Measurements from ENCODE around the gene ABHD16A.

The ABHD16A gene

DNA sequence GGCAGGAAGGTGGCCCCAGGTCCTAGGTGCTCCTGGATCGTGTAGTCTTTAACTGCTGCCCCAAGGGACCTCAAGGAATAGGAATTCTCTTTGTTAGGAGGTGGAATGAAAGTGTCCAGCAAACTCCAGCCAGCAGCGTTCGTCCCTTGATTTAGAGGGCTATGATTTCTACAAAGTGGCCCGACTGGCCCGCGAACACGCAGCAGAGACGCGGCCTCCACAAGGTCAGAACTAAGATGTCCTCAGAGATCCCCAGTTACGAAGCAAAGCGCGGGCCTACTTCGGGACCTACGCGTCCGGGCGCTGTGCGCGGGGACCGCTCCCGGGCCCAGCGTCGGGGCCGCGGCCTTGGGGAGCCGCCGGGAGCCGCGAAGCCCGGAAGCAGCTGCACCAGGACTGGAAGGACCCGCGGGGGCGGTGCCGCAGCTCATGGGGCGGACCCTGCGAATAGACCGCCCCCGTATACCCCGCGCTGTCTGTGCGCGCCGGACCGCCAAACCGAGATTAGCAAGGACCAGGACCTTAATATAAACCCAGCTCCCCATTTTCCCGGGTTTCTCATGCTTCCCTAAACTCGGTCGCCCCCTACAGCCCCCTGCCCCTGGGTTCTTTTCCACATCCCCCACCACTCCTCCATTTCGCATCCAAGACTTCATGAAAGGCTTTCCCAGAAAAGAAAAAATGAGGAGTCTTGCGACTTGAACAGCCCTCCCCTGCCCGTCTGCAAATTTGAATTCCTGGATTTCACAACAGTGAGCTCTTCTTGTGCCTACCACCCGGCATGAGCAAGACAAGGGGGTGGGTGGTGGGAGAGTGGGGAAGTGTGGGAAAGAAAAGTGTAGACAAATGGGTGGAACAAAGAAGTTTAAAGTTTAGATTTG lies 42.5 kb downstream of the ABHD16A start, which contains the start of gene C6orf47:
TSS of gene C6orf47 (minus strand) at position 398 of the 881 bp plus-strand sequence. CDS start 831 bp downstream, outside the sequence.
- DNase-seq = peak; percentile 59

DNA sequence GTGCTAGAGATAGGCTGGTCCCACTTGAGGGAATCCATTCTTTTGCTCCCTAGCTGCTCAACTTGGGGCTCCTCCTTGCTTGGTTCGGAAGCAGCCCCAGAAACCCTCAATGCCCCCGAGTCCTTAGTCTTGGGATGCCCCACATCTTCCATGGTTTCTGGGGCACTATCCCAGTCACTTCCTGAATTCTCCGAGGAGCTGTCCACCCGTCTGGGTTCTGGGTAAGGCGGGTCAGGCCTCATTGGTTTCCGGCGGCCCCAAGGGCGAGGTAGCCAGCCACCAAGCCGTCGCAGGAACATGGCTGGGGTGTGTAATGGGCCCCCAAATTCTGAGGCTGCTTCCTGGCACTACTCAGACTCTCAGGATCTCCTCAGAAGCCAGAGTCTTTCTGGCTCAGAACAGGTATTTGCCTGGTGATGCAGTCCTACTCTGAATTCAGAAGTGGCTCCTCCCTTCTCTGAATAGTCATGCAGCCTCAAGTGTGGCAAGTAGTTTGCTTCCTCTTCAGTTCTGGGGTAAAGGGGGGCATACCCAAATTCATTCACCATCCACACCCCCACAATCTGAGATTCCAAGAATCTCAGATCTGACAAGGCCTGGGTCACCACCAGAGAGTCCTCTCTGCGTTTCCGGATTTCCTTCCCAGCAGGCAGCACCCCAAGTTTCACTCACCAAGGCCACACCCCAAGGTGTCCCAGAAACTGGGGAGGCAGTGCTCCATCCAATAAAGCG lies 43.3 kb downstream of the ABHD16A start:
- DNase-seq = no peak

DNA sequence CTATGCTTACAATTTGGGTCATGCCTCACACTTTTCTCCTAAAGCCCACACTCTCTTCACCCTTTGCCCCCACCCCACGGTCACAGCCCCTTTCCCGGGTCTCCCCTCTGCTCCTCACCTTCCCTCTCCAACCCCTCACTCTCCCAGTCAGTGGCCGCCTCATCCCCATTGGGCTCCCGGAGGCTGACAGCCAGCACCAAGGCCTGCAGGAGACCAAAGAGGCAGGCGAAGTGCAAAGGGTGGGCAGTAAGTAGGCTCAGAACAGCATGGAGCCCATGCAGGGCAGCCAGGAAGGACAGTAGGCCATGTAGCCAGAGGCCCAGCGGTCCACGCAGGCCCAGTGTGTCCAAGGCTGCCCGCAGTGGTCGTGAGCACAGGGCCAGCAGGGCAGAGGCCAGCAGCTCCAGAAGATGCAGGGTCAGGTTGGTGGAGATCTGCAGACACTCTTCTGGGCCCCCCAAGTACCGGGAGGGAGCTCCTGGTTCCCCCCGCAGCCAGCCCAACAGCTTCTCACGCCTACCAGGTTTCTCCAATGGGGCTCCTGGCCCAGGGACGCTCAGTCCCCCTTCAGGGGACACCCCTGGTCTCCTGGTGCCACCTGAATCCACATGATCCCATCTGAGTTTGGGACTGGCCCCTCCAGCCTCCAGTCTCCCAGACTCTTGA lies 44.0 kb downstream of the ABHD16A start:
- no peak for DNase-seq

DNA sequence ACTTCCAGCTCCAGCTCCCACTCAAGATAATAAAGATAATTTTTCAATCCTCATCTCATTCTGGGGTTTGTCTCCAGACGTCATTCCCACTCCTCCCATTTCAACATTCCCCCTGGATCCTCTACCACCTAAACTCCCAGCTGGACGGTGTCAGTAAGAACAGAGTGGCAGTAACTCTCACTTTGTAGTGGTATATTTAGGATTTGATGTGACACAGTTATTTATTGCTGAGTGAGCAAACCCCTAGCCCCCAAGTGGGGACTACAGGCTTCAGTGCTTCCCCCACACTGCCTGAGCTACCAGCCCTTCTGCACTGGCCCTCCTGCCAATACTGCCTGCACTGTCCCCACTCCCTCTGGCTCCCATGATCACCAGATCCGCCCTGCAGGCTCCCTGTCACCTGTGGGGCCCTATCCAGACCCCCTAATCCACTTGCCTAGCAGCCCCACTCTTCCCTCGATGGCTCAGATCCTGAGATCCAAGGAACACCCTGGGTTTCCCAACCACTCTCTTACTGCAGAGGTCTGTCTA lies 44.9 kb downstream of the ABHD16A start:
- DNase-seq = no peak

DNA sequence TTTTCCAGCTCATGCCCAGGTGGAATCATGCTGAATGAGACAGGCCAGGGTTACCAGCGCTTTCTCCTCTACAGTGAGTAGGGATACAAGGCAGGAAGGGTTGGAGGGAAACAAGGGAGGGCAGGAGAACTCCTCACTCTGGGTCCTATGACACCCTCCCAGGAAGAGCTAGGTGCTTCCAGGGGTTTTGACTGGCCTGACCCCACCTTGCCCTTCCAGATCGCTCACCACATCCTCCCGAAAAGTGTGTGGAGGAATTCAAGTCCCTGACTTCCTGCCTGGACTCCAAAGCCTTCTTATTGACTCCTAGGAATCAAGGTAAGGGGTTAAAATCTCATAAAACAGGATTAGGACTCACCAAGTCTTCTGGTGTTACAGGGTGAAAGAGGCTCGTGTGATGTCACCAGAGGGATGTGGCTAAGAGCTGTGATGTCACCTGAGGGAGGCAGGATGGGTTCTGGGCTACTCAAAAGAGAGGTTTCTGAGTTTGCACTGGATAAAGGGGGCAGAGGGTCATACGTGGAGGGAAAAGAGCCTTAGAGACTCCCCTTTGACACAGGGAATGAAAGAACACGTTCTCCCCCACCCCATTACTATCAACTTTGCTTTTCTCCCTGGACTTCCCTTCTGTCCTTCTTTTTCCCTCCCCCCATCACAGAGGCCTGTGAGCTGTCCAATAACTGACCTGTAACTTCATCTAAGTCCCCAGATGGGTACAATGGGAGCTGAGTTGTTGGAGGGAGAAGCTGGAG lies 45.5 kb downstream of the ABHD16A start:
- DNase-seq = no peak

DNA sequence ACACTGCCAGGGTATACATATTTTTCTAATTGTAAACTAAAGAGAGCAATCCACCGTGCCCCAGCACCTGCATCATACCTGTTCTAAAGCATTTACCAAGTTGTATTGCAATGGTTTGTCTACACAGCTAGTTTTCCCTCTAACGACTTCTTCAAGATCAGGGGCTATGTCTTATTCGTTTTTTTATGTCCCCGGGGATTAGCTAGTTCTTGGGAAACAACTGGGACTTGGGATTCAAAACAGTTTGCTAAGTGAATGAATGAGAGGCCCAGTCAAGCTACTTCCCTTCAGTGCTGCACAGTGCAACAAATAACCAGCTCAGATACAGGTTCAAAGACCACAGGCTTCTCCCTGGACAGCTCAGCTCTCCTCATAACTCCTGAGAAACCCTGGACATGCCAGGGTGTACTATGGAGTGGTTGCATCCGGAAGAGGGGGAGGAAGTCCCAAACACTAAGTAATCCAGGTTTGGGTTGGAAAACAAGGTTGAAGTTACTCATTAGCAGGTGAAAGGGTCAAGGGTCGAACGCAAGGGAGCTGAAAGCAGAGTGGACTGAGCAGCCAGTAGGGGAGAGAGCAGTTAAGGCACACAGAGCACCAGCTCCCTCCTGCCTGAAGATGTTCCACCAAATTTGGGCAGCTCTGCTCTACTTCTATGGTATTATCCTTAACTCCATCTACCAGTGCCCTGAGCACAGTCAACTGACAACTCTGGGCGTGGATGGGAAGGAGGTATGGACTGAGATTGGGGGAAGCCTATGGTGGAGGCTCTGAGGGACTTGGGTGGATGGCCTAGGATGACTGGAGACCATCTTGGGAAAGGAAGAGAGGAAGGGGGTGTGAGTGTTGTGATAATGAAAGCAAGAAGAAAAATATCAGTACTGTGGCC lies 47.5 kb downstream of the ABHD16A start, which contains the start of gene APOM:
TSS of gene APOM (plus strand) at position 546 of the 889 bp plus-strand sequence. CDS start at position 619, 73 bp downstream.
- no peak for DNase-seq

DNA sequence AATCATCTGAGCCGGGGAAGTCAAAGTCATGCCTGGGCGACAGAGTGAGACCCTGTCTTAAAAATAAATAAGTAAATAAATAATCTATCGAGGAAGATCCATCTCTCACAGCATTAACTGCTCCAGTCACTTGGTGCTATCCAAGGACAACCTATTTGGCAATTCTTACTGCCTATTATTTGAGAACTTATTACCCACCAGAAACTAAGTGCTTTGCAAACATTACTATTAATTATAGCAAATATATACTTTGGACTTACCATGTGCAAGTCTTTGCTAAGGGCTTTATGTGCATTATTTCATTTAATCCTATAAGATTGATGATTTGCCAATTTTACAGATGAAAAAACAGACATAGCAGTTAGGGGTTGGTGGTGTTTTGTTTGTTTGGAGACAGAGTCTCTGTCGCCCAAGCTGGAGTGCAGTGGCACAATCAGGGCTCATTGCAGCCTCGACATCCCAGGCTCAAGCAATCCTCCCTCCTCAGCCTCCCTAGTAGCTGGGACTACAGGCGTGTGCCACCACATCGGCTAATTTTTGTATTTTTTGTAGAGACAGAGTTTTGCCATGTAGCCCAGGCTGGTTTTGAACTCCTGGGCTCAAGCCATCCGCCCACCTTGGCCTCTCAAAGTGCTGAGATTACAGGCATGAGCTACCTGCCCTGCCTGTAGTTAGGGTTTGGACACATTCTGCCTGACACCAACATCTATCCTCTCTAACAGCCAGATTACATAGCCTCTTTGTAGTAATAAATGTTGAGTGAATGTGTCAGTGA lies 48.4 kb downstream of the ABHD16A start:
- no peak for DNase-seq

DNA sequence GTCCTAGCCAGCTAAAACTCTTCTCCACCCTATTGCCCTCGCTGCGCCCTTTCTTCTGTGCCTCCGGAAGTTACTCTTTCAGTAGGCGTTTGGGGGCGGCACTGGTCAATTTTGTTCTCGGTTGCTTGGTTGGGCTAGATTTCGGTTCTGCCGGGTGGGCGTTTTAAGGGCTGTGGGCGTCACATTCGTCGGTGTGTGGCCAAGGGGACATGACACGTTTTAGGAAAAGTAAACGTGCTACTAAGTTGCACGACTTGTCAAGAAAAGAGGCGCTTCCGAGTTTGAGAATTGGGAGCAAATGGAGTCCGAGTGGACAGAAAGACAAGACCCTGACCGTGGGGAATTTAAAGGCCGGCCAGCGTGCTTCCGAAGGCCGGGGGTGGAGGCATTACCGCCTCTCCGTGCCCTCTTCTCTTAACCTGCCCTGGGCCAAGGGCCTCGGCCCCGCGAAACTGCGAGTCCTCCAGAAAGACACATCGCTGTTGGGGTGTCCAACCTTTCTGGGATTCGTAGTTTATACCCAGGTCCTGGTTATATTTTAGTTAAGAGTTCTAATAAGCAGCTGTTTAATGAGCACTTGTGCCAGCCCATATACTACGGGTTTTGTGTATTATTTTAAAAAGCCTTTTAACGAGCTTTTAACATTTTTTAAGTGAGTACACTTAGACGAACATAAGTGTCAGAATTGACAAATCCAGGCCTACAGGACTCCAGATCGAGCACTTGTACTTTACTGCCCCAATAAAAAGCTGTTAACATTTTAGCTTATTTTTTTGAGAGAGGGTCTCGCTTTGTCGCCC lies 50.0 kb downstream of the ABHD16A start:
- DNase-seq = peak; percentile 92

DNA sequence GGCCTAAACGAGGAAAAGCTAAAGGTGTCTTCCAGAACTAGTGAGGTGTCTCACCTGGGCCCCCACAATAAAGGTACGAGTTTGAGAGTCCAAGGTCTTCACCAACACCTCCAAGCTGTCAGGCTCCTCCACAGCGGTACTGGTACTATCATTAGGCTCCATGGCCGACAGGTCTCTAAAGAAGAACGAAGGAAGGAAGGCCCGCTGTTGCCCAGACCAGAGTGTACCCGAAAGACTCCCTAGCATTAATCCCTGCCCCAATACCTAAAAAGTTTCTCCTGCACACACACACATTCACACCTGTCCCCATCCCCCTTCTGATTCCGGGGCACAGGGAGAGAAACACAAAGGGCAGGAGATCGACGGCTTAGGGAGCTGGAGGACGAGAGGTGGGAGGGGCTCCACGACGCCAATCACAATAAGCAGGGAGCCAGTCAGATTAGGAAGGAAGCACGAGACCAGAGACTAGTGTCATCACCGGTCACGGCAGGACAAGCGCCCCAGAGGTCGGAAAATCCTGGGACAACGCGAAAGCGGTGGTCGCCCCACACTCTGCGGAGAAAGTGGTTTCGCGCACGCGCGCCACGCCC lies 51.4 kb downstream of the ABHD16A start:
- DNase-seq = no peak

DNA sequence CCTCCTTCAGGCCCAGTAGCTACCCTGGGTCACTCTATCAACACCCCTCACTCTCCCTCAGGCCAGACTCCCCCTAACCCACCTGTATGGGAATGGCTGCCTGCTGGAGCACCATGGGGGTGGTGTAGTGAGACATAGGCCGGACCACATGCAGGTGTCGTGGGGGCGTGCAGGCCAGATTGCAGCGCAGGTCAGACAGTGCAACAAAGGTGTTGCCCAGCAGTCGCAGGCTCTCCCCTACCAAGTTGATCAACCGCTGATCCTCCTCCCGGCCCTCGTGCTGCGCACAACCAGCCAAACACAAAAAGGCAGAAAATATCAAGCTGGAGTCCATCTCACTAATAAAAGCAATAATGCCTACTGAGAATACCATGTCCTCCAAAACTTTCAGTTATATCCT lies 57.8 kb downstream of the ABHD16A start:
- no peak for DNase-seq

DNA sequence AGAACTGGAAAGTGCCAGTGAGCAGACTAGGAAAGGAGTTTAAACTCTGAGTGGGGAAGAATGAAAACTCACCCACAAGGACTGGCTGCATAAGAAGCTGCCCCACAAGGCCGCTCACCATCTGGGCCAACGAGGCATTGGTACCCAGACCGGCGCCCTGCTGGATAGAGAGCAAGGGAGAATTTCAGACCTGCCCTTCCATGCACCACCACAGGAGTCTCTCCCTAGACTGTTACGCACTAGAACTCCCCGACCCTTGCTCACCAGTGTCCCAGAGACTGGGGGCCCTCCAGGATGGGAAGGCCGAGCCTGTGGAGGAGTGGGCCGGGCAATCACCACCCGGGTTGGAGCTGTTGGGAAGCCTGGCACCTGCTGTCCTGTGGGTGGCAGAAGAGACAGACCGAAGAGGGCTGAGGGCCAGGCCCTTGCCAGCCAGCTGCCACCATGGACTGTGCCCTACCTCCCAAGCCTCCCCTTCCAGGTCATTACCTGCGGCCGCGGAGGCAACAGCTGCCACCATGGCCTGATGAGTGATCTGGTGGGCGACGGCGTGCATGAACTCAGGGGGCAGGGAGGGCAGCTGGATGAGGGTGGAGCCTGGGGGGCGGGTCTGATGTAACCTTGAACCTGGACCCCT lies 59.2 kb downstream of the ABHD16A start:
- no peak for DNase-seq

DNA sequence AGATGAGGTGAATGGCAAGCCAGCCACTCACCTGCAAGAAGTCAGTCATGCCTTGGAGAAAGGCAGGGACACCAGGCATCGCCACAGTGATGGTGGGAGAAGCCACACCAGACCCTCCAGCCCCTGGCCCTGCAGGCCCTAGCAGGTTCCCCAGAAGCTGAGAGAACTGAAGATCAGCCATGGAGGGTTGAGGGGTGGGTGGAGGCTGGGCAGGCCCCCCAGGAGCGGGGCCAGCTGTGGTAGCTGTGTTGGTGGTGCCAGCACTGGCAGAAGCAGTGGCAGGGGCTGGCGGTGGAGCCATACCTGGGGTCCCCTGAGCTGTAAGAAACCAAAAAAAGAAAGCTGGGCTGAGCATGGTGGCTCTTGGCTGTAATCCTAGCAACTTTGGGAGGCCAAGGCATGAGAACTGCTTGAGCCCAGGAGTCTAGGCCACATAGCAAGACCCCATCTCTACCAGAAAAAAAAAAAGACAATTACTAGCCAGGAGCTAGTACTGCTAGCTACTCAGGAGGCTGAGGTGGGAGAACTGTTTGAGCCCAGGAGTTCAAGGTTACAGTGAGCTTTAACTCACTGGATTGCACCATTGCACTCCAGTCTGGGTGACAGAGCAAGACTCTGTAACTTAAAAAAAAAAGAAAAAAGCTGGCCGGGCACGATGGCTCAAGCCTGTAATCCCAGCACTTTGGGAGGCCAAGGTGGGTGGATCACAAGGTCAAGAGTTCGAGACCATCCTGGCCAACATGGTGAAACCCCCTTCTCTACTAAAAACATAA lies 60.1 kb downstream of the ABHD16A start:
- no peak for DNase-seq

DNA sequence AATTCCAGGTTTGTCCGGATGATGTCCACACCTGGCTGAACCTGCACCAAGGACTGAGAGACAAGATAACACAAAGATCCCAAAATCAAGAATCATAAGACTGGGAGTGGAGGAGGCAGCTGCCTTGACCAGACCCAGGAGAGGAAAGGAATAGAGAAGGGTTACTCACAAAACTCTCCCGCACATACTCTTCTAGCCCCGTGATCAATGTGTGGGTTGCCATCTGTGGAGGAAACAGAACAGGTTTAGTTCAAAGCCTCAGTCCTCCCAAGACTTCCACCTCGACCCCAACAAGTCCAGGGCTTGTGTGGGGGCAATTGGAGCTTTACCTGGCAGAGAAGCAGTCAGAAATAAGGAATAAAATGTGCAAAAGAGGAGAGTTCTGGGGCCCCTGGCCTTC lies 61.8 kb downstream of the ABHD16A start:
- no peak for DNase-seq

DNA sequence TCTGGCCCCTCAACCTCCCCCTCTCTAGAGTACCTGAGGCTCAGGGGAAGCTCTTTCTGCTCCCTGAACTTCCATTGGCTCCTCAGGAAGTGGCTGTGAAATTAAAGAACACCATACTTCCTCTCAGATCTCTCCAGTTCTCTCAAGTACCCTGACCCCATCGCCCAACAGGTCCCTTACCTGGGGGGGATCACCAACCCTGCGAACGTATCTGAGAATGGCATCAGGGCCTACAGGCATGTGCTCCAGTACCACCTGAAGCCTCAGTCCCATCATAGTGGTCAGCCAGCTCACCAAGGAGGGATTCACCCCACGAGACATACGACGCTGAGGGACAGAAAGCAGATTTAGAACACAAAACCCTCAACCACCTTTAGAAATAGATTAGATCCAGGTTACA lies 62.5 kb downstream of the ABHD16A start:
- no peak for DNase-seq

DNA sequence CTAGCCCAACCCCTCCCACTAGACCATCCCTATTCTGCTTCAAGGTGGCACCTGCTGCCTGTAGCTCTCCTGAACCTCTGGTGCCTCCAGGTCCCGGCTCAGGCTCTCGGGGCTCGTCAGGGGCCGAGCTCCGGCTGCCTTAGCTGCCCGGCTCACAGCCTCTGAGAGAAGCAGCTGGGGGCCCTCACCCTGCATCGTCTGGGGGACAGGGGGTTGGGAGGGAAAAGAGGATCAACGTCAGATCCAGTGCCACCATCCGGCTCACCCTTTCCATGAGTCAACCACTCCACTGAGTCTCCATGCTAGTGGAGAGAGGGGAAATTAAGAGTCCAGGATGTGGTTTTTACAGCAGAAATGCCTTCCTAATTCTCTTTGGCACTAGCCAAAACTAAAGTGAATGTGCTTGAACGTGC lies 63.7 kb downstream of the ABHD16A start:
- no peak for DNase-seq

DNA sequence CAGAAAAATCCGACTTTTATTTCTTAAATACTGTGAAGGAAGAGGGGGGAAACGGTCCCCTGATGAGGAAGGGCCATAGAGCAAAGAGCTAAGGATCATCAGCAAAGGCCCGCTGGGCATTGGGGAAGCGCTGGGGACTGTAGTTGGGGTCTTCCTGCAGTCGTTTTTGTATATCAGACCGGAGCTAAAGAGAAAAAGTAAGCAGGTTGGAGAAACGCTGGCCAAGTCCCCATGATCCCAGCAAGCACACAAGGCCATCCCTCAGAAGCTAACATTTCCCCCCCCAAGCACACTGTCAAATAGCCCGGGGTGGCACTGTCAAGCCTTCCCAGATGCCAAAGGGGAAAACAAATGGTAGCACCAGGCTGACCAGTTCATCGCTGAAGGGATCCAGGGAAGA lies 64.1 kb downstream of the ABHD16A start:
- no peak for DNase-seq
